ENCODE results near the gene TCERG1L. TPM values are rescaled to one million over a fixed set of nuclear protein-coding genes. Genes with fewer than 3 reads are reported as not detected.

Gene TCERG1L
- total RNA-seq, 4 donors from 2014 or later: 0.24 TPM; not detected in 3

- no peak for DNase-seq (ENCODE audit: low spot score)
Measured at GRCh38 chr10:131063311-131063710, 248.2 kb downstream of the TCERG1L start.

DNA sequence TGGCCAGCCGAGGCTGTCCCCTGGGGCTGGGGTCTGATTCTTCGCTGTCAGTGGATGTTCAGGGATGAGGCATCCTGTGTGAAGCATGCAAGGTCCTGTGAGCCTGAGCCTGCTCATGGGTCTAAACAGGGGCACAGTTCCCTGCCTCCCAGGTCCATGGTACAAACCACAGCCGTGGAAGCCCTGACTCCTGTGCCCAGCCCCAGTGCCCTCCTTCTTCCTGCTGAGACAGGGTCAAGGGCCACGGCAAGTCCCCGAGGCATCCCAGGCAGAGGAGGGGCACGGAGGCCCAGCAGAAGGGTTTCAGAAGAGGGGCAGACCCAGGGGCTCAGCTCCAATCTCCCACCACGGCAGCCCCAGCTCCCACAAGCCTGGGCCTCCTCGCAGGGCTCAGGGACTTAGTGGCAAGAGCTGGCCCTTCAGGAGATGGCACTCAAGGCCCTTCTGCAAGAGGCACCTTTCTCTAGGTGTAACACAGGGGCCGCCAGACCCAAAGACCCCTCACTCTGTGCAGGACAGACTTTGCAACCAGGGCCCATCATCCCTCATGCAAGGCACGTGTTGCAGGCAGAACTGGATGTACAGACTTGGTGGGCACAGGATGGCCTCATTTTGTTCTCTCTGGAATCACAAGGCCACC is 248.8 kb downstream of the TCERG1L start:
- no peak for TF ChIP-seq CTCF (IDR thresholded peaks at IDR 0.05)
- DNase-seq (ENCODE audit: low spot score) (no peak), ATAC-seq (ENCODE audit: low FRiP score) (no peak)

More at GRCh38 chr10:131063311-131063710, 248.2 kb downstream of the TCERG1L start:
- ATAC-seq (ENCODE audit: low FRiP score): no peak
- no peak for TF ChIP-seq CTCF (IDR thresholded peaks at IDR 0.05)

DNA sequence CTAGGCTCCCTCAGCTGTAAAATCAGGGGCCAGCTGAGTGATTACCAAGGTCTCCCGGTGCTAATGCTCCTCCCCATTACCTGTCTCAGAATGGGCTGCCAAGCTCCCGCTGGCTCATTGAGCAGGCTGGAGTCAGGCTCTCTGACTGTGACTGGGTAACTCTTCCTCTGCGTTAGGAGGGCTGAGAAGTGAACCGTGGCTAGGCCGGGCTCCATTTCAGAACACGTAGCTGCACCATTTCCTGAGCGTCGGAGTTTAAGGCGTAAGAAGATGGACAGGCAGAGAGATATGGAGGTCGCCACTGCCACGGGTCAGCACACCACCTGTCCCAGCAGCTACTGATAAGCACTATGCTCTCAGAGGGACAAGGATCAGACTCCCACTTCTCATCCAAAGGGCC is 250.3 kb downstream of the TCERG1L start:
- DNase-seq (ENCODE audit: low spot score) (no peak), ATAC-seq (ENCODE audit: low FRiP score) (no peak)
- no peak for TF ChIP-seq CTCF (IDR thresholded peaks at IDR 0.05)

DNA sequence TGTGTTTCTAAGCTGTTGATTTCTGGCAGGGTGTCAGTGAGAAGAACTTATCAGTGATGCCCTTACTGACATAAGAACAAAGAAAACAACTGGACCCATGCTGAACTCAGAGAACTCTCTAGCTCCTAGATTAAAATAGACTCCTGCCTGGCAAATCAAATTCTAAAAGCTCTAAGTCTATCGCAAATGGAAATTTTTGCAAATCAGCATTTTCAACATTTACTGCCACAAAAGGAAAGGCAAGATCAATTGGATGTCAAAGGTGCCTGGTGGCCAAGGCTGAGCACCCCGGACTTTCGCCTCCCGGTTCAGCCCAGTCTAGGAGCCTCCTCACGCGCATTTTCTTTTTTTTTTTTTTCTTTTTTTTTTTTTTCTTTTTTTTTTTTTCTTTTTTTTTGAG is 251.6 kb downstream of the TCERG1L start:
- DNase-seq (ENCODE audit: low spot score): no peak
- TF ChIP-seq CTCF (IDR thresholded peaks at IDR 0.05): no peak
- ATAC-seq (ENCODE audit: low FRiP score): no peak

- TF ChIP-seq CTCF (IDR thresholded peaks at IDR 0.05): no peak
- ATAC-seq (ENCODE audit: low FRiP score) (no peak), DNase-seq (ENCODE audit: low spot score) (no peak)
Measured at GRCh38 chr10:131058799-131059198, 252.7 kb downstream of the TCERG1L start.

DNA sequence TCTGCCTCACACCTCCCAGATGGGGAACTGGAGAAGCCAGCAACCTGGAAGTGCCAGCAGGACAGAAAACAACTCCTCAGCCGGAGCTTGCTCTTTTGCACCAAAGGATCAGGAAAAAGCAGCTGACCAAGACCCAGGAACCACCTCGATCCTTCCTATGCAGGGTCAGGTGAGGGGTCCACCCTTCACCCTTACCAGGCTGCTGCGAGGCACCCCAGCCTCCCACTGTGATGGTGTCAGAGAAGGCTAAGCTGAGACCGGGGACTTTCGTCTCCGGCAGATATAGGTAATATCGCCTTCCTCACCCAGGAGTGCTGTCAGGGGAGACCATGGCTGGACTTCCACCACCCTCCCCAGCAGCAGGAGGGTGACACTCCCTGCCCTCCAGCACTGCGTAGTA is 254.7 kb downstream of the TCERG1L start:
- no peak for DNase-seq (ENCODE audit: low spot score)
- TF ChIP-seq CTCF (IDR thresholded peaks at IDR 0.05): no peak
- ATAC-seq (ENCODE audit: low FRiP score): no peak

GRCh38 chr10:131056091-131056579 is 255.4 kb downstream of the TCERG1L start:
- TF ChIP-seq CTCF (IDR thresholded peaks at IDR 0.05): no peak
- ATAC-seq (ENCODE audit: low FRiP score) (no peak), DNase-seq (ENCODE audit: low spot score) (no peak)
